Osteocyte (in vitro differentiated cells): Measurements from ENCODE around the gene GPR61. TPM values are rescaled to one million over a fixed set of nuclear protein-coding genes. Genes with fewer than 3 reads are reported as not detected.

Experiments used
- DNase-seq: peaks from one replicate; pipeline ENCODE4 v3.0.0; 2021; ENCODE audit warnings: mixed read lengths; ENCODE audit not compliant: unreplicated experiment; ENCODE audit errors: extremely low spot score
- H3K27ac Mint-ChIP-seq: one replicate; pipeline ENCODE4 v1.8.0; 2021; ENCODE audit warnings: mild to moderate bottlenecking, mixed read lengths; ENCODE audit not compliant: unreplicated experiment
- H3K27me3 Mint-ChIP-seq: one replicate; pipeline ENCODE4 v1.8.0; 2021; ENCODE audit warnings: mixed read lengths; ENCODE audit not compliant: unreplicated experiment
- H3K36me3 Mint-ChIP-seq: one replicate; pipeline ENCODE4 v1.8.0; 2021; ENCODE audit warnings: mixed read lengths; ENCODE audit not compliant: unreplicated experiment
- H3K4me1 Mint-ChIP-seq: one replicate; pipeline ENCODE4 v1.8.0; 2021; ENCODE audit warnings: mixed read lengths; ENCODE audit not compliant: unreplicated experiment
- H3K4me3 Mint-ChIP-seq: one replicate; pipeline ENCODE4 v1.8.0; 2021; ENCODE audit warnings: mild to moderate bottlenecking, moderate library complexity, mixed read lengths; ENCODE audit not compliant: unreplicated experiment
- H3K9me3 Mint-ChIP-seq: one replicate; pipeline ENCODE4 v1.8.0; 2021; ENCODE audit warnings: mixed read lengths; ENCODE audit not compliant: unreplicated experiment
- long read RNA-seq: library from polyadenylated mRNA; unstranded; transcript quantifications from one replicate; pipeline ENCODE4 v2.0.0, GENCODE V29; 2021
- total RNA-seq: library from RNA; stranded (reverse); gene quantifications from 2 replicates; pipeline ENCODE4 v1.2.1, GENCODE V29; 2021
- TF ChIP-seq, protein P1 (sequence below): fragments of 200-600 bp; sonication (generic); IDR thresholded peaks from 2 replicates; pipeline ENCODE4 v1.5.0; 2021; ENCODE audit warnings: antibody characterized with exemption, mild to moderate bottlenecking, moderate library complexity

GPR61 gene, protein sequence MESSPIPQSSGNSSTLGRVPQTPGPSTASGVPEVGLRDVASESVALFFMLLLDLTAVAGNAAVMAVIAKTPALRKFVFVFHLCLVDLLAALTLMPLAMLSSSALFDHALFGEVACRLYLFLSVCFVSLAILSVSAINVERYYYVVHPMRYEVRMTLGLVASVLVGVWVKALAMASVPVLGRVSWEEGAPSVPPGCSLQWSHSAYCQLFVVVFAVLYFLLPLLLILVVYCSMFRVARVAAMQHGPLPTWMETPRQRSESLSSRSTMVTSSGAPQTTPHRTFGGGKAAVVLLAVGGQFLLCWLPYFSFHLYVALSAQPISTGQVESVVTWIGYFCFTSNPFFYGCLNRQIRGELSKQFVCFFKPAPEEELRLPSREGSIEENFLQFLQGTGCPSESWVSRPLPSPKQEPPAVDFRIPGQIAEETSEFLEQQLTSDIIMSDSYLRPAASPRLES
- total RNA-seq = not detected in 2 replicates
- long read RNA-seq = 0 reads

- Mint-ChIP-seq H3K4me1 (no peaks in the 10 kb centered on the region), H3K4me3 (no peak within 1 kb of the TSS), H3K9me3 (no peaks in the 10 kb centered on the region), H3K27ac (no peak within 1 kb of the TSS), H3K36me3 (no peaks in the 10 kb centered on the region), H3K27me3 (peaks cover 31% of the 10 kb centered on the region)
- TF ChIP-seq, protein P1, sequence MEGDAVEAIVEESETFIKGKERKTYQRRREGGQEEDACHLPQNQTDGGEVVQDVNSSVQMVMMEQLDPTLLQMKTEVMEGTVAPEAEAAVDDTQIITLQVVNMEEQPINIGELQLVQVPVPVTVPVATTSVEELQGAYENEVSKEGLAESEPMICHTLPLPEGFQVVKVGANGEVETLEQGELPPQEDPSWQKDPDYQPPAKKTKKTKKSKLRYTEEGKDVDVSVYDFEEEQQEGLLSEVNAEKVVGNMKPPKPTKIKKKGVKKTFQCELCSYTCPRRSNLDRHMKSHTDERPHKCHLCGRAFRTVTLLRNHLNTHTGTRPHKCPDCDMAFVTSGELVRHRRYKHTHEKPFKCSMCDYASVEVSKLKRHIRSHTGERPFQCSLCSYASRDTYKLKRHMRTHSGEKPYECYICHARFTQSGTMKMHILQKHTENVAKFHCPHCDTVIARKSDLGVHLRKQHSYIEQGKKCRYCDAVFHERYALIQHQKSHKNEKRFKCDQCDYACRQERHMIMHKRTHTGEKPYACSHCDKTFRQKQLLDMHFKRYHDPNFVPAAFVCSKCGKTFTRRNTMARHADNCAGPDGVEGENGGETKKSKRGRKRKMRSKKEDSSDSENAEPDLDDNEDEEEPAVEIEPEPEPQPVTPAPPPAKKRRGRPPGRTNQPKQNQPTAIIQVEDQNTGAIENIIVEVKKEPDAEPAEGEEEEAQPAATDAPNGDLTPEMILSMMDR = no peak
- no peak for DNase-seq
Observed at GRCh38 chr1:109539676-109540075, at the start of gene GPR61. Gene GPR61 (plus strand): TSS chr1:109539872. CDS start chr1:109543023, 3,151 bp downstream.

- no peaks in the 10 kb centered on the region for H3K9me3 Mint-ChIP-seq
- DNase-seq = peak; percentile 89
- peaks cover 6% of the 10 kb centered on the region for H3K36me3 Mint-ChIP-seq
- TF ChIP-seq, protein P1 = peak; percentile 82
- no peak overlapping the region for H3K27ac Mint-ChIP-seq
- H3K4me3 Mint-ChIP-seq = no peak overlapping the region
- H3K27me3 Mint-ChIP-seq = no peaks in the 10 kb centered on the region
- H3K4me1 Mint-ChIP-seq = peaks cover 24% of the 10 kb centered on the region
Observed at GRCh38 chr1:109490029-109490933, 49.4 kb upstream of the GPR61 start.

- H3K27ac Mint-ChIP-seq = no peak overlapping the region
- H3K9me3 Mint-ChIP-seq = no peaks in the 10 kb centered on the region
- TF ChIP-seq, protein P1 = no peak
- H3K27me3 Mint-ChIP-seq = no peaks in the 10 kb centered on the region
- H3K36me3 Mint-ChIP-seq = peaks cover 7% of the 10 kb centered on the region
- peaks cover 27% of the 10 kb centered on the region for H3K4me1 Mint-ChIP-seq
- no peak overlapping the region for H3K4me3 Mint-ChIP-seq
- no peak for DNase-seq
Observed at GRCh38 chr1:109490934-109491302, 48.8 kb upstream of the GPR61 start.

GRCh38 chr1:109491372-109491771 is 48.3 kb upstream of the GPR61 start:
- no peak for DNase-seq
- TF ChIP-seq, protein P1 = no peak
- Mint-ChIP-seq H3K36me3 (peaks cover 10% of the 10 kb centered on the region), H3K4me1 (peaks cover 27% of the 10 kb centered on the region), H3K9me3 (no peaks in the 10 kb centered on the region), H3K4me3 (no peak overlapping the region), H3K27me3 (no peaks in the 10 kb centered on the region), H3K27ac (no peak overlapping the region)

- DNase-seq = no peak
- Mint-ChIP-seq H3K4me1 (peaks cover 27% of the 10 kb centered on the region), H3K9me3 (no peaks in the 10 kb centered on the region), H3K27me3 (no peaks in the 10 kb centered on the region), H3K27ac (no peak overlapping the region), H3K36me3 (peaks cover 9% of the 10 kb centered on the region), H3K4me3 (no peak overlapping the region)
- TF ChIP-seq, protein P1 = no peak
Observed at GRCh38 chr1:109492779-109493178, 46.9 kb upstream of the GPR61 start.
